ENCODE measurements around the gene PDHA2.
"Not testable (repeated sequence)": the region's sequence is repeated elsewhere in the genome, so short reads cannot be mapped to it uniquely, and the experiment has no call there.

The PDHA2 gene

DNA sequence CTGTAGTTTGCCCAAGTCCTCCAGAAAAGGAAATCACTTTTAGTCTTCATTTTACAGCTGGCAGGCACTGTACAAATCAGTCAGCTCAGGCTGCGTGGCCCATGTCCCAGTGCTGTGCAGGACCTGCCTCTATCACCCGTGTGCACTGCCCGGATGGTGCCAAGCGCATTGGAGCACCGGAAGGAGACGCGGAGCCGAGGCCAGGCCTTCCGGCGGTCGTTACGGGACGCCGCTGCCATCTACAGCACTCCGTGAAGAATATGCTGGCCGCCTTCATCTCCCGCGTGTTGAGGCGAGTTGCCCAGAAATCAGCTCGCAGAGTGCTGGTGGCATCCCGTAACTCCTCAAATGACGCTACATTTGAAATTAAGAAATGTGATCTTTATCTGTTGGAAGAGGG lies at the start of gene PDHA2:
Gene PDHA2, plus strand, starts transcription at position 203 of the 400 bp plus-strand sequence. Its CDS starts 58 bp downstream, at position 261.
- no peak for DNase-seq

DNA sequence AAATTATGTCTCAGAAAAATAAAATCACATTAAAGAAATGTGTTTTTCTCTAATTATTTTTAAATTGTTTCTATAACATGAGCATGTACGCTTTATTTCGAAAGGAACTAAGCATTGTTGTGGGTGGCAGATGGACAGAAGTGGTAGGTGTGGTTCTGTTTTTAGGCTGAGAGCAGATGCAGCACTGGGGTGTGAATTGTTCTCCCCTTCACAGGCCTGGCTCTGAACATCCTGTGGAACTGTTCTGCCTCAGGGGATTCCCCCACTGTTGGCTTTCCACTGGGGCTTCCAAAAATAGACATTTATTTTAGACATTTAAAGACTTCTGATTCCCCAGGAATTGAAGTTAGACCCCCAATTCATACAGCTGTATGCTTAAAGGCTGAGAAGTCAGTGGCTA lies 41.9 kb upstream of the PDHA2 start:
- DNase-seq: no peak

DNA sequence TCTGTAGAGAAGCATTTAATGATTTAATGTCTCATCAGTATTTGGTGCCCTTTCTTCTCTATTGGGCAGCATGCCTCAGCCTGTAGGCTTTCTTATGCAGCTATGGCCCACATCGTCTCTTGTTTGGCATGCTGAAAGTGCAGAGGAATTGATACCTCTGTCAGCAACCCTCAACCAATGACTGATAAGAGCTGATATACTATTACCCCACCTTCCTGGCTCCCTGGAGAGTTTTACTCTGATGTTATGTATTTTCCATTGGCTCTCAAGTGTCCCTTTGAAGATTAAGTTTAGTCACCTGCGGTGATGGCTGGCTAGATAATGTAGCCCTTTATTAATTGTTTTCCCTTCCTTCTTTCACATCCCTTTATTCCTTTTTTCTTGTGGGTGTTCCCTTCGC lies 41.2 kb upstream of the PDHA2 start:
- no peak for DNase-seq

DNA sequence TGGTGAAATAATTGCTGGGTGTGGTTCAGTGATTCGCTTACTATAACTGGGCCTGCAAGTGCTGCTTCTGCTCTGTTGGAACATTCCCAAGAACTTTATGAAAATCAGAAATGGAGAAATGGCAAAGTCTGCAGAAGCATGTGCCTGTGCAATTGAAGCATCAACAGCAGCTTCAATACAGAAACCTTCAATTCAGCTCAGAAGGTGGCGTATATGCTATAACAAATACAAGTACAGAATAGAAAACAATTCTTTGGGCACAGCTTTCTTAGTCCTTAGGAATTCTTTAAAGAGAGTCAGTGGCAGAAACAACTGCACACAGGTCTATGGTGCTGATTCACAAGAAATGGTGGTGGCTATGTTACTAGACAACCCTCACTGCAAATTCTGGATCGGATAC lies 18.0 kb upstream of the PDHA2 start:
- DNase-seq: no peak

DNA sequence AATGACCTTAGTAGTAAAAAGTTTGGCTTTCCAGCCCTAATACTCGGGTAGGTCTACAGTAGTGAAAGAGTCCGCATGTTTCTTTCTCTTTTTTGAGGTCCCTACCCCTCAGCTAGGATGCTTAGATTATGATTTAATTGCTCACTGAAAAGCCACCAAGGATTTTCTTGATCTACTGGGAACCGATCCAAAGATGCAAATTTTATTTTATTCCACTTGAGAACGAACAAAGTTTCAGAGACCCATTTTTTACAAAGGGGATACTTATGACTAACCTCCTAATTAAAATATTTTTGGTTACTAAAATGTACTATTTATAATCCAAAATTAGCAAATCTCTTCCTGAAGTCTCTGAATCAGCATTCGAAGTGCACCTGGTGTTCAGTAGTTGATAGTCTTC lies 14.3 kb upstream of the PDHA2 start:
- no peak for DNase-seq

DNA sequence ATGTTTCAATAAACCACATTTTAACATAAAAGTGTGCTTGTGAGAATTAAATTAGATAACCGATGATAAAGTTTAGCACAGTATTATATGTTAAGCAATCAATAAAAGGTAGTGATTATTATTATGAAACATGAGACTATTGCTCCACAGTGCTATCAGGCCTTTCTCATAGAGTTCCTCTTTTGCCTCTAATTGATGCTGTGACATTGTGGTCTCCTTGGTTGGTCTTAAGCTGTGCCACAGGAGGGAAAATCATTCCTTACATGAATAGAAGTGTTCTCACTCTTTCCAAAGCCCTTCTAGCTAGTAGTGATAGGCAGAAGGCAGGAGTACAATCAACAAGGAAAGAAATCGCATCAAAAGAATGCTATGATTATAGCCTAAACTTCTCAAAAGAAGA lies 9.2 kb upstream of the PDHA2 start:
- DNase-seq: no peak

DNA sequence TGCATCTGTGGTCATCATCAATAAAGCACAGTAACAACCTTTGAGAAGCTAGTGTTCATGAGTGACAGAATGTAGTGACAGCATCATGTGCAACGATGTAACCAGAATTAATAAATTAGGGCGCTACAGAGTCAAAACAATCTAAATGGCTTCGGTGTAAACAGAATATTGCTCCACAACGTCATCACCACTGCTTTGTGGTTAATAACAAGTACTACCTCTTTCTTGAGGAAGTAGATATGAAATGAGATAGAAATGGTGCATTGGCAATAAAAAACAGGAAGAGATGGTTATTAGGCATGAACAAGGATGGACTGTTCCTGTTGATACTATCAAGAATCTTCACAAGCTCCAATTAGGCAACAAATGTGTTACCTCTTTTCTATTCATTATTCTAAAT lies 8.7 kb upstream of the PDHA2 start:
- DNase-seq: no peak

DNA sequence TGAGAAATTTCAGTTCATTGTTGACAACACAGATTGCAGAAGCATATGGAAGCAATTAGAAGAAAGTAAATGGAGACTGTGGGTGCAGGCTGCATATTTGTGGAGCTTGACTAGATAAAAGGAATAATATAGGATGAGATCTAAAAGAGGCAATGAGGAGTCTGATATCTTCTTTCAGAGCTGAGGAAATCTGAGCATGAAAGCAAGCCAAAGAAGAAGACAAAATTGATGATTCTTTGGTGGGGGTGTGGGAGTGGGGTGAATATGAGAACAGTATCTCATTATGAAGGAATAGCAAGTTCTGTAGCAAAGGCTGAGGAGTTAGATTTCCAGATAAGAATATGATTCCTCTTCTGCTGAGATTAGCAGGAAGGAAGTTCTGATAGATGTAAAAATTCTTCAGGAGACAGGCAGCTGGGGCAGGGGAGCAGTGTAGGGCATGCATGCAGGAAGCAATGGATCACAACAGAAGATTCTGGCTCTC lies 6.1 kb upstream of the PDHA2 start:
- no peak for DNase-seq

DNA sequence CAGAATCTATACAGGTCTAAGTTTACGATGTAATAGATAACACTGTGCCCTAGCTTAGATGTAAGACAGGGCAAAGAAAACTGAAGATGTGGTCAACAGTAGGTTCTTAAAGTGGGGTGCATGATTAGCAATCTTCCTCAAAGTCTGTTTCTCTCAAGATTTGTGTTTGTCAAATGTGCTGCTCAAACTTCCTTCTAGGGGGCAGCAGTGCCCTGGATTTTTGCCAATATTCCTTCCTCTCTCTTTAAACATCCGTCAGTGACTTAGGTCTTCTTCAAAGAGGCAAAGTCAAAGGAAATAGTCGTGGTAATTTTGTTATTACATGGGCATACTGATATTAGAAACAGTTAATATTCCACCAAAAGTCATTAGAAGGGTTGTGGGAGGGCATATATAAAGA lies 4.2 kb upstream of the PDHA2 start:
- DNase-seq: no peak

DNA sequence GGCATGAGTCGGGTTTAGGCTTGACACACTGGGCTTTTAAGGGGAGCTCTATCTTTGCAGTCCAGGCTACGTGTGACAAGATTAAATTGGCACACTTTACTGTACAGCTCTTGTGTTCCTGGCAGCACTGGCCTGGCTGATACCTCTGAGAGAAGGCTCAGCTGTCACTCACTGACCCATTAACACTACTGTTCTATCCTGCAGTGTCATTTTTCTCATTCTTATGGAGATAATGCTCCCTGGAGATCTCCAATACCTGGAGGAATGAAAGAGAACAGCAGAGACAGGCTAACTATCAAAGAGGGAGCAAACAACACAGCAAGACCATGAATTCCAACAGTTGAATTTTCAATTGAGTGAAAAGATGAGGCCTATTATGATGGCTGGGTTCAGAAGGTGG lies 1.7 kb upstream of the PDHA2 start:
- no peak for DNase-seq

DNA sequence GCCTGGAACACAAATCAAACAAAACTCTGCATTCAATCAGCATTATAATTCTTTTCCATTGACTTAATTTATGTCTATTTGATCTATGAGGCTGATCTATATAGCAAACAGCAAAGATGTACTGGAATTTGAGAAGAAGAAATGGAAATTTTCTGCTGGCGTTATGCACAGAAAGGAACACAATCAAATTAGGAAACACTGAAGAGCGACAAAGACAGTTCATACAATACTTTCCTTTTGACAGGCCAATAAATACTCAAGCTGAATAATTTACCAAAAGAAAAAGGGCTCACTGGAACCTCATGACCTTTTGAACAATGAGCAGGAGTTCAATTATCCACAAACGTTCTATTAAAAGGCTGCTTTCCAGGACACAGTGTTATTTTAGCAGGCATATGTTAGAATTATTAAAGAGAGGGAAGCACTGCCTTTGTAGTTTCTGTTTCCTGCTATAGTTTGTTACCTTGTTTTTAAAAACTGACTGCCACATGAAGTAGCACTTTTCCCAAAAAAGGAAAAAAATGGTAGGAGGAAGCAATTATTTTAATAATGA lies 8.1 kb downstream of the PDHA2 start:
- no peak for DNase-seq

DNA sequence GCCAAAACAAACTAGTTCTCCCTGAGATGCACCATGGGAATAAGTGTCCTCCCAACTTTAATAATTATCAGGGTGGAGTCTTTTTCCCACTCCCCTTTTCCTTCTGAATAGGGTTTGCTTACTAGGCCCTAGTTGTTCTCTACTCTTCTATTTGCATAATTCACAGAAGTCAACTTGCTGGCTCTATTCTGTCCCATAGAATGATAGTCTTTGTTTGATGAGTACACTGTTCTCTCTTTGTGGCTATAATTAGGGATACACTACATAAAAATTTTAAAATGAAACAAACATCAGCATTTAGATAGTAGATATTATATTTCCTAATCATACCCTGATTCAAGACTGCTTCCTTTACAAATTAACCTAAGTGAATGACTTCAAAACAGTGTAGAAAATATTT lies 10.3 kb downstream of the PDHA2 start:
- DNase-seq: no peak

DNA sequence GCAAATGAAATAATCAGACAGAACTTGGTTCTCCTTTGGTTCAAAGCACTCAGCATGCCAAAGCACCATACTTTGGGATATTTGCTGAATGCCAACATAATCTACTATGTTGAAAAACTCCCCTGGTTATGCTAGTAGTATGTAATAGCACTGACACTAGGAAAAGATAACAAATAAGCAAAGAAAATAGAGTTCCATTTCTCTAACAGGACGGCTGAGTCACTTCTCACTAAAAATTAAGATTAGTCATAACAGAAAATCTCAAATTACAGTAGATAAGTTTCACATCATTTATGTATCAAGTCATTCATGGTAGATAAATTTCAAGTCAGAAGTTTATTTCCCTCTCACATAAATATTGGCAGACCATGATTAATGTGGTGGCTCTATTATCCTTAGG lies 17.9 kb downstream of the PDHA2 start:
- no peak for DNase-seq

DNA sequence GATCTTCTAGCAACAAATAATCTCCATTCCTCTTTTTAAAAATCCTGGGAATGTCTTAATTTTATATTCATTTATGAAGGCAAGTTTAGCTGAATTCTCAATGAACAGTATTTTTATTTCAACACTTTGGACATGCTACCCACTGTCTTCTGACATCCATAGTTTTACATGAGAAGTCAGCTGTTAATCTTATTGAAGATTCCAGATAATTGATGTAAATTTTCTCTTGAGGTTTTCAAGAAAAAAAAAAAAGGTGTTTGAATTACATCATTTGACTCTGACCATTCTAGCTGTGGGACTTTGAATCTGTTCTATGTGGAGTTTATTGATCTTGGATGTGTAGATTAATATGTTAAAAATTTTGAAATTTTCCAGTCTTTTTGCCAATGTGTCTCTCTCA lies 28.0 kb downstream of the PDHA2 start:
- DNase-seq: no peak

DNA sequence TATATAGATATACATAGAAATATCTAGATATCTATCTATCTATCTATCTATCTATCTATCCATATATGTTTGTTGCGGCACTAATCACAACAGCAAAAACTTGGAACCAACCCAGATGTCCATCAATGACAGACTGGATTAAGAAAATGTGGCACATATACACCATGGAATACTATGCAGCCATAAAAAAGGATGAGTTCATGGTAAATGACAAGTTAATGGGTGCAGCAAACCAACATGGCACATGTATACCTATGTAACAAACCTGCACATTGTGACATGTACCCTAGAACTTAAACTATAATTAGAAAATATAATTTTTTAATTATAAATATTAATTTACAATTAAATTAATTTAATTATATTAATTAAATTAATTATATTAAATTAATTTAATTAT lies 29.5 kb downstream of the PDHA2 start:
- not testable (repeated sequence) for DNase-seq

DNA sequence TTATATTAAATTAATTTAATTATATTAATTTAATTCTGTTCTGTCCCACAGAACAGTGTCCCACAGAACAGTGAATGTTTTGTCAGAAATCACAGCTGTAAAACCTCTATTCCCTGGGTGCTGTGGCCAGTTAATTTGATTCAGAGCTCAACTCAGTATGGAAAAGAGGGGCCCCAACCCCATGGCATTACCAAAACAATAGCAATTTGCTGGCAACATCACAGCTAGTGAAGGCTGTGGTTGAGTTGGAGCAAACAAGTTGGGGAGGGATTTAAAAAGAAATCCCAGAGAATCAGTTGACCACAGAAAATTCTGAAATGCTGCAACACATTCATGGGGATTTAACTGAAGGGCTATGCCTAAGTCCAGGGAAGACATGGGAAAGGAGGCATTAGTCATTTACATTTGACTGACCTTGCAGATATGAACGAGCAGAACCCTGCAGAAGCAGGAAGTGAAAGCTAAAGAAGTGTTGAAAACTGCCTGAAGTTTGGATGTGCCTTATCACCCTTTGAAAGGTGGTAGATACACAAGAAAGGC lies 30.1 kb downstream of the PDHA2 start:
- DNase-seq: no peak

DNA sequence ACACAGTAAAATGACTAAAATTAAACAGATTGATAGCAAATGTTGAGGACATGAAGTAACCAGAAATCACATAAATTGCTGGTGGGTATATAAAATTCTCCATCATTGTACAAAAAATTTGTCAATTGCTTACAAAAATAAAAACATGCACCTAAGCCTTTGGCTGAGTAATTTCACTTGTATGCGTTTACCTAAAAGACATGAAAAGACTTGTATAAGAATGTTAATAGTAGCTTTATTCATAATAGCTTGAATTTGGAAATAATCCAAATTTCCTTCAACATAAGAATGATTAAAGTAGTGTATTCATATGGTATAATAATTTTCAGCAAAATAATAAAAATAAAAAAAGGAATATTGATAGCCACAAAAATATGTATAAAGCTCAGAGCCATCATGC lies 37.7 kb downstream of the PDHA2 start:
- DNase-seq: no peak

DNA sequence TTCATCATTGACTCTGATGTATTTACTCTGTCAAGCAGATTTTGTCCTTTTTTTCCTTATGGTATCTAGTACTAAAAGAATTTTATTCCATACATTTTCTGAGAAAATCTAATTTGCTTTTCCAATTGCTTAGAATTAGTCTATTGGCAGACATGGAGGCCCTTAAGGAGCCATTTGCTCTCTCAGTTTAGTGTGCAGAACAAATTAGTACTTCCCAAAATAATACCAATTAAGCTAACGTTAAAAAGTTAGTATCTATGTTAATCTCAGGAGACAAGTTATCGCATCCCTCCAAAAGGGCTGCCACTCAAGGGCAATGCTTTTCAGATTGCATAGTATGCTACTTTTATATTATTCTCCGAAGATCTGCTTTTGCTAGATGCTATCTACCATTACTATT lies 47.7 kb downstream of the PDHA2 start:
- no peak for DNase-seq

DNA sequence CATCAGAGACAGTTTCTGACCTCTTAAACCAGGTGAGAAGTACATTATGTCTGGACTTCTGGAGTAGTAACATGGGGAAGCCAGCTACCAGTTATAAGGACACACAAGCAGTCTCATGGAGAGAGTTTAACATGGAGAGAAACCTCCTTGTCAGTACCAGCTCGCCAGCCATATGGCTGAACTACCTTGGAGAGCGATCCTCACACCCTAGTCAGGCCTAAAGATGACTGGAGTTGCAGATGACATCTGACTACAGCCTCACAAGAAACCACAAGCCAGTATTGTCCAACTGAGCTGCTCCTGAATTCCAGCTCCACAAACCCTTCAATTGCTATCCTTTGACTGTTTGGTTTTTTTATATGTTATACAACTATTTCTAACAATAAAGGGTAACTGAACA lies 49.8 kb downstream of the PDHA2 start:
- peak; percentile 75 for DNase-seq
